SH-SY5Y (cell line): ENCODE results near the gene NOCT.

ENCODE experiments used
- GATA2 ChIP-seq: IDR thresholded peaks from 2 replicates; pipeline ENCODE4 v1.6.1; 2011; ENCODE audit warnings: mild to moderate bottlenecking, low read depth, low read length
- GATA3 ChIP-seq: IDR thresholded peaks from 2 replicates; pipeline ENCODE4 v1.6.1; 2011; ENCODE audit warnings: low read depth, mild to moderate bottlenecking, low read length, moderate library complexity

The NOCT gene

DNA sequence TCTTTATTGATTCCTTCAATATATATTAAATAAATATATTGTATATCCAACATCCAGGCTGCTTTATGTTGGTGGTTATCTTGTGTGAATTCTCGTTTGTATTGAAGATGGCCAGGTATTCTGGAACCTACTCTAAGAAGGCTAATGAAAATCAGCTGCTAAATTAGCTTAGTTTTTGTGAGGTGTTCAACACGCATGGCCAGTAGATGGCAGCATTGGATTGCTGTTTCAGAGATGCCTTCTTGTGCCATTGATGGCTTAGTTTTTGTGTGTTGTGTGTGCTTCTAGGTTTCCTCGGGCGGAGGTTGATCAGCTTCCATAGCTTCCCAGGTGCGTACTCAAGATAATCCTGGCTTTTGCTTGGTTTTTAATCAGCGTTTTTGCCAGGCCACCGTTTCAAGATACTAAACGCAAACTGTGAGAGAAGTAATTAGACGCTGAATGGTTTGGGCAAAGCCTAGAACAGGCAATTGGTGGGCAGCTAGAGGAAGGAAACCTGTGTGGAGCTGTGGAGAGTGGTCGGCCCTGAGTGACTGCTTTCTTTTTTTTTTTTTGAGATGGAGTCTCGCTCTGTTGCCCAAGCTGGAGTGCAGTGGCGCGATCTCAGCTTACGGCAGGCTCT lies 15.1 kb downstream of the NOCT start:
- TF ChIP-seq GATA3 (no peak), GATA2 (no peak)

DNA sequence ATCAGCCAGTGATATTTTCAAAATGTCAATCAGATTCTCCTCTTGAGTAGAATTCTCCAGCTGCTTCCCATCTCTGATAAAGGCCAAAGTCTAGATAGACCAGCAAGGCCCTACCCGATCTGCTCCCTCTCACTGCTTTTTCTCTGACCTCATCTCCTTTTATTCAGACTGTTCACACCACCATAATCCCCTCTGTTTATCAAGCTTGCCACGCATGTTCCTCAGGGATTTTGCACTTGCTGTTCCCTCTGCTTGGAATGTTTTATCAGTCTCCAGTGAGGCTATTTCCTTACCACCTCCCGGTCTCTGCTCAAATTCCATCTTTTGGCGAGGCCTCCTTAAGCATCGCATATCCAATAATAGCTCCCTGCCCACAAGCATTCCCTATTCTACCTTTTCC lies 20.1 kb downstream of the NOCT start:
- TF ChIP-seq GATA2, result no peak
- no peak for TF ChIP-seq GATA3

DNA sequence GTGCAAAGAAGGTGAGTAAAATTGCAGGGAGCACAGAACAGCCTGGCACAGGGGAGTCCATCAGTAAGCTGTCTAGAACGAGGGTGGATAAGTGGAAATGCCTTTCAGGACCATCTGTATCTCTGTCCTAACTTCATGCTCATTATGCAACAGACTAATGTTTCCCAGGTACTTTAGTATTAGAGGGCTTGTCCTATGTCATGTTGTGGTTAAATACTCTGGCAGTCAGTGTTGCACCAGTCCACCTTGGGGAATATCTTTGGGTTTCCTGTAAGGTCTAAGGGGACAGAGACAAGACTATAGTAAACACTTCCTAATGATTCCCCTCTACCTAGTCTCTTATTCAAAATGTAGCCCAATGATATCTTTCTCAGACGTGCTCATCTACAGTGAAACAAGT lies 21.3 kb downstream of the NOCT start:
- TF ChIP-seq GATA2 (no peak), GATA3 (no peak)

DNA sequence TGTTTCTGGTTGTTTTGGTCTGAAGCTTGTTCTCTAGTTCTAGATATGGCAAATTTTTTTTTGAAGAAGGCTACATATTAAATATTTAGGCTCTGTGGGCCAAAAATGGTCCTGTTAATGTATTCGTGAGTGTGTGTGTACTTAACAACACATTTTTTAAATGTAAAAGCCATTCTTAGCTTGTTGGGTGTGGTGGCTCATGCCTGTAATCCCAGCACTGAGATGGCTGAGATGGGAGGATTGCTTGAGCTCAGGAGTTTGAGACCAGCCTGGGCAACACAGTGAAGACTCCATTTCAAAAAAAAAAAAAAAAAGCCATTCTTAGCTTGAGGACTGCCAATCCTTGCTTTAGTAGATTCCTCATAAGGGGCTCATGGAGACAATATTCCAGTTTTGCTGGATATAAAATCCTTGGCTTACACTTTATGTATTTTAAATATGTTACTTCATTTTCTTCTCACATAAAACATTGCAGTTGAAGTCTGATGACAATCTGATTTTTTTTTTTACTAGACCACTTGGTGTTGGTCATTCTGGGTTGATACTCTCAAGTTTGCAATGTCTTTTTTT lies 23.4 kb downstream of the NOCT start:
- no peak for TF ChIP-seq GATA3
- TF ChIP-seq GATA2, result no peak

DNA sequence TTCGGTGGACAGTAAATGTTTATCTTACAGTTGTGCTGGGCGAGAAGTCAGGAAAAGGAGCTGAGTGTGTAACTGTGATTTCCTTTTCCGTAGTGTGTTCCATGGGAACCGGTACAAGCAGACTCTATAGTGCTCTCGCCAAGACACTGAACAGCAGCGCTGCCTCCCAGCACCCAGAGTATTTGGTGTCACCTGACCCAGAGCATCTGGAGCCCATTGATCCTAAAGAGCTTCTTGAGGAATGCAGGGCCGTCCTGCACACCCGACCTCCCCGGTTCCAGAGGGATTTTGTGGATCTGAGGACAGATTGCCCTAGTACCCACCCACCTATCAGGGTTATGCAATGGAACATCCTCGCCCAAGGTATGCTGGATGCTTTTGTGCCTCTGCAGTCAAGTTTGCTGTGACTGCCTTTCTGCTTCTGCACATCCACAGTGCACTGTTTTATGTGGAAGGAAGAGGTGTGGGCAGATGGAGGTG lies 27.4 kb downstream of the NOCT start:
- TF ChIP-seq GATA2 (no peak), GATA3 (no peak)

DNA sequence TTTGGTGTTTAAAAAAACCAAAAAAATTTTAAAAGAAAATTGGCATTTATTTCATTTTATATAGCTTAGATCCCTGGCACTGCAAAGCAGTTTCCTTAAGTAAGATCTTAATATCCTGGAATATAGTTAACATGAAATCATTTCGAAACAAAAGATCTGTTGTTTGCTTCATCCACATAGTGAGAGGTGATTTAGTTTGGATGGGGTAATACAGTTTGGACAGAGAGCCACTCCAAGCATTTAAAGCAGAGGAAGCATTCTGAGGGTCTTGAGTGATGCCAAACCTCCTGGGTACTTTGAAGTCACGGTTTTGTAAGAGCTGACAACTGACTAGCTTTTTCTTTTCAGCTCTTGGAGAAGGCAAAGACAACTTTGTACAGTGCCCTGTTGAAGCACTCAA lies 28.7 kb downstream of the NOCT start:
- no peak for TF ChIP-seq GATA2
- TF ChIP-seq GATA3, result no peak

DNA sequence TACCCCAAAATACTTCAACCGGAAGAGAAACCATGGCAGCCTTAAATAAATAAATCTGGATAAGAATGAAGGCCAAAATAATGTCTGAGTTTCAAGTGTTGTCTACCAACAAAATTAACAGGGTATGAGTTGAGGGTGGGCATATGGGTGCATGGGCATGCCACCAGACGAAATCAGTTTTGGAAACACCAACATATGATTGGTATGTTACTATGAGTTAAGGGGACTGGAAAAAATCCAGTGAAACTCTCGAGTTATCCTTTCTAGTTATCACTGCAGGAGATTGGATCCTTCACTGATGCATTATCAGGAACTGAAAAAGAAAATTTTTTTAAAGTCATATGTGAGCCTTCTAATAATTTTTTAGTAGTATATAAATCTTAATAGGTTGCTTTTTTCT lies 32.4 kb downstream of the NOCT start:
- TF ChIP-seq GATA3 (no peak), GATA2 (no peak)

DNA sequence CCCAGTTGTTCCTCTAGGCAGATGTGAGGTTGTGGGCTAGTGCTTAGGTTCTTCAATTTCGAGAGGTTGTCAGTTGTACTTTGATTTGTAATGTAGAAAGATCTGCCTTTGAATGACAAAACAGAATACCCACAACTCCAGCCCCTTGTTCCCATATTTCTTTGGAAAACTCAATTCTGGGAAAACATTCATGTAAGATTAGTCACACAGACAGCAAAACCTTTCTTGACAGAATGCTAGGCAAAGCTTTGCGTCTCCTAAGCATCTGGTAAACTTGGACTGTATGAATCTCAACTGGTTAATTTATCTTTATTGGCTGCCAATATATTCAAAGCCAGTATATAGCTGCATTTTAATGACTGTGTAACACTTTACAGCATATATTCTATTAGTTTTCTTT lies 34.9 kb downstream of the NOCT start:
- TF ChIP-seq GATA3 (no peak), GATA2 (no peak)

DNA sequence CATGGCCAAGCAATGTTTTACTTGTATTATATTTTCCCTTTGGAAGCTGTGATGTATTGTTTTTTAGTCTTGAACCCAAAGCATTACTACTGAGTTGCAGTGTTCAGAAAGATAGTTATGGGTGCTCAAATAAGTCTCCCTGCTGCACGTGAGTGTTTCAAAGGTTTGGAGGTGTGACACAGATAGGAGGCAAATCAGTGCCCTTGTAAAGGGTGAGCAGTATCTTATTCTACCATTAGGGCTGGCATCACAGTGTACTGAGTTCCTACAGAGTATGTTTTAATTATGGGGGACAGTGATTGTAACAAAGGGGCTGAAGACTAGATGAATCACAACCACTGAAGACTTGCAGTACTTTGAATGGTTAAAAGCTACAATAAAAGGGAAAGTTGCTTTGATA lies 38.3 kb downstream of the NOCT start:
- TF ChIP-seq GATA3, result no peak
- no peak for TF ChIP-seq GATA2

DNA sequence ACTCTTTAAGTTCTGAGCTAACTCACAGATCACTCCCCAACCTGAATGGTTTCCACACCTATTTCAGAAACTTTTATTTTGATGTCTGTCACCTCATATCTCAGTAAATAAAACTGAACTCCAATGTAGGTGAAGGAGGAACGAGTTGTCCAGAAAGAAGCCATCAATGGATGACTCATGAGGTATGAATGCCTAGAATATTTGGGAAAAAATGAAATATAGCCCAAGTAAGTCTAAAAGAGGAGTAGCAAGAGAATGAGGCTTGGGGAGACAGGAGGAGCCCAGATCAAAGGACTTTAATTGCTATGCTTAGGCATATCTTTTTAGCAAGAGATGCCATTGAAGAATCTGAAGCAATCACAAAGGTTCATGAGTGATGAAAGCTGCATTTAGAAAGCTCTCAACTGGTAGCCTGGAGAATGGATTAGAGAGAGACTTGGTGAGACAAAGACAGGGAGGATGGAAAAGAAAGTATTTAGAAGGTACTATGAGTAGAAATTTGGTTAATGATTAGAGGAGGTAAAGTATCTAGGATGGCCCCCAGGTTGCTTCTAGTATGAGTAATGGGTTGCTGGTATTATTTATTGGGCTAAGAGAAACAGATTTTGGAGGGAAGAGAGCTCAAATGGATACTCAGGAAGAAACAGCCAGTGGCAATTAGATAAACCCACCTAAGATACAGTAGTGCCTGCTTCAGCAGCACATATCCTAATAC lies 39.4 kb downstream of the NOCT start:
- TF ChIP-seq GATA2 (no peak), GATA3 (no peak)

DNA sequence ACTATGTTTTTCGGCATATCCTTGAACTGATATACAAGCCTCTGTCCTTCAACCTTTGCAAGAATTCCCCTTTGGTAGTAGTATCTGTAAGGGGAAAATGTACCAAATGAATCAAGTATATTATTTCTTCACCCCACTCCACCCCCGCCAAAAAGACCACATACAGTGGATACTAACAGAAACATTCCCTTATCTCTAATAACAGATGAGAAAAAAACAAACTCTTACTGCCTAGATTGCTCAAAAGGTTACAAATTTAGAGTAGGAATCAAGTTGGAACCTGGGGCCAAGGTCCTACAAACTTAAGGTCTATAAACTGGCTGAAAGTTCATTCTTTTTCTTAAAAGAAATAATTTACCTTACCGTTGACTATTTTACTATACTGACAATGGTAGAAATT lies 45.0 kb downstream of the NOCT start:
- no peak for TF ChIP-seq GATA3

DNA sequence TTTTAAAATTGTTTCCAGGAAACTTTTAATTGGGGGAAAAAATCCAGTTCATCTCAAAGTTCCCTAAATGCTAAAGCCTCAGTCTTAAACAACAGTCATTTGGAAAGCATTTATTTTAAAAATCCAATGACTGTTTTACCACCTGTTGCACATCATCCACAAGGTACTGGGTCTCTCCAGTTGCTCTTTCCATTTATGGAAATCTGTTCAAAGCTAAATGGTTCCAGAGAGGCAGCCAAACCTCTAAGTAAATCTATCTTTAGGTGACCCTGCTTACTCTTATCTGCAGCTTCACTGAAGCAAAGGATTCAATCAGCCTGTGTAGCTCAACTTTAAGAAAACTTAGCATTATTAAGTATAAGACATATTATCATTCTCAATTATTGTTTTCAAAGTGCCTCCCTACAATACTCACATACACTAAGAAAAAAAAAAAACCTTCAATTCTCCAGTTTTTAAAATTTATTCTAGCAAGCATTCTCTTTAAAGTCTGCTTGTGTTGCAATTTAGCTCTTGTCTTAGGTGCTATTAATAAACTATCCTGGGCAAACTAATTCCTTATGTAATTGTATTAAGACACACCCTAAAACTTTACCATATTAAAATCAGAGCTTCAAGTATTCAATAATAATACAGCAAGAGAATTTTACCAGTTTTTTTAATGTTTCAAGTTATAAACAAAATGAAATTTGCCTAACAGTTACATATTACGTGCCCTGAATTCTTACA lies 60.6 kb downstream of the NOCT start:
- TF ChIP-seq GATA2, result no peak
- no peak for TF ChIP-seq GATA3

DNA sequence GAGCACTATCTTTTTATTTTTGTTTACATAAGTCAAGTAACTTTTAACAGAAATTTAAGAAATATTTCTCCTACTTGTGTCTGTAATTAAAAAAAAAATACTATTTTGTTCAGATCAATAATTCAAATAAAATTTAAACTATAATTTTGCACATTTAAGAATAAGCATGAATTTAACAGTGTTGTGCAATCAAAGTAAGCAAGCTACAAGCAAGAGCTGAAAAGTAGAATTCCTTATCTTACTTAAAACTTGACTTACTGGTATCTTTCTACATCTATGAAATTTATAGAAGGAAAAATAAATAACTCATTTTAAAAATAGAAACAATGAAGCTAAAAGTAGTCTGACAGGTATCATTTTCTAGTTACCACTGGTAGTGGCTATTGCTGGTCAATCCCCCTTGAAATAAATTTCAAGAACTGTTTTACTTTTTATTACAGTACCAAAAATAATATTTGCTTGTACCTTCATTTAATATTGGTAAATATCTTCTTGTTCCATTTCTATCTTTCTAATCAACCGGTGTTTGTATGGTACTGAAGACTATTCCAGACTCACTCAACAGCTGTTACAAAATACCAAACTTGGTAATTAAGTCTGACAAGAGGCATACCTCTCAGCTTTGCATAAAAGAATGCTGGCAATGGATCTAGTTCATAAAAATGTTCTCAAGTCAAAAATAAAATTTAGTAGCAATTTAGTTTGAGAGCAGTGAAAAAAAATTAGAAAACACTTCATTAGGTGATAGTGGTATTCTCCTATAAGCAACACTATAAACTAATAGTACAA lies 62.2 kb downstream of the NOCT start:
- no peak for TF ChIP-seq GATA3
- TF ChIP-seq GATA2, result no peak

DNA sequence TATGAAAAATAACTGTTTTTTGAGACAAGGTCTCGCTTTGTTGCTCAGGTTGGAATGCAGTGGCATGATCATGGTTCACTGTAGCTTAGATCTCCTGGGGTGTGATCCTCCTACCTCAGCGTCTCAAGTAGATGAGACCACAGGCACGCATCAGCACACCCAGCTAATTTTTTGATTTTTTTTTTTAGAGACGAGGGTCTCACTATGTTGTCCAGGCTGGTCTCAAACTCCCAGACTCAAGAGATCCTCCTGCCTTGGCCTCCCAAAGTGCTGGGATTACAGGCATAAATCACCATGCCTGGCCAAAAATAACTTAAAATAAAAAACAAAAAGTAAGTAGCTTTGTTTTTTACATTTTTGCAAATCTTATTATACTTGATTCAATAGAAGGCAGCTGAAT lies 63.3 kb downstream of the NOCT start:
- TF ChIP-seq GATA3 (no peak), GATA2 (no peak)
